Dedifferentiated amniotic fluid mesenchymal stem cell (primary cell): ENCODE data around the gene MAPK7.

Source experiments
- DNase-seq: peaks from one replicate; pipeline ENCODE4 v3.0.0-alpha.2; 2016; ENCODE audit errors: extremely low spot score

MAPK7 gene

GRCh38 chr17:19401321-19402010, 23.2 kb downstream of the MAPK7 start:
- DNase-seq = no peak

- DNase-seq = no peak
Measured at GRCh38 chr17:19402171-19402570, 23.9 kb downstream of the MAPK7 start.

- DNase-seq = no peak
Measured at GRCh38 chr17:19403021-19403420, 24.7 kb downstream of the MAPK7 start.

- no peak for DNase-seq
Measured at GRCh38 chr17:19404264-19404663, 26.0 kb downstream of the MAPK7 start.

GRCh38 chr17:19405114-19405513, 26.8 kb downstream of the MAPK7 start:
- no peak for DNase-seq

- no peak for DNase-seq
Measured at GRCh38 chr17:19407601-19408345, 29.5 kb downstream of the MAPK7 start.

- no peak for DNase-seq
Measured at GRCh38 chr17:19408346-19408710, 30.0 kb downstream of the MAPK7 start.

- no peak for DNase-seq
Measured at GRCh38 chr17:19409066-19409465, 30.8 kb downstream of the MAPK7 start.

GRCh38 chr17:19409509-19409908, 31.2 kb downstream of the MAPK7 start:
- DNase-seq = no peak

GRCh38 chr17:19410091-19410490, 31.8 kb downstream of the MAPK7 start:
- DNase-seq = no peak

GRCh38 chr17:19410875-19411620, 32.8 kb downstream of the MAPK7 start, which contains the start of gene RNF112:
Gene RNF112 (plus strand): TSS chr17:19411232. CDS start chr17:19411409, 177 bp downstream.
- no peak for DNase-seq

GRCh38 chr17:19411631-19412030, 33.3 kb downstream of the MAPK7 start:
- no peak for DNase-seq

GRCh38 chr17:19412510-19412909, 34.2 kb downstream of the MAPK7 start:
- no peak for DNase-seq

- DNase-seq = no peak
Measured at GRCh38 chr17:19412984-19413383, 34.7 kb downstream of the MAPK7 start.

- no peak for DNase-seq
Measured at GRCh38 chr17:19413761-19414160, 35.5 kb downstream of the MAPK7 start.

- no peak for DNase-seq
Measured at GRCh38 chr17:19414396-19415280, 36.3 kb downstream of the MAPK7 start.

- DNase-seq = no peak
Measured at GRCh38 chr17:19415311-19415710, 37.0 kb downstream of the MAPK7 start.

GRCh38 chr17:19415806-19416775, 37.8 kb downstream of the MAPK7 start:
- no peak for DNase-seq

- no peak for DNase-seq
Measured at GRCh38 chr17:19417611-19418010, 39.3 kb downstream of the MAPK7 start.

GRCh38 chr17:19418251-19418992, 40.1 kb downstream of the MAPK7 start:
- no peak for DNase-seq
